CD4-positive, alpha-beta T cell treated with Interleukin-2 at 100 ng/mL for 4 hours (primary cell): ENCODE data around the gene KCP.

ENCODE experiments used
- DNase-seq: peaks from one replicate; pipeline ENCODE4 v3.0.0-alpha.2; 2020; ENCODE audit warnings: low spot score

The KCP gene

DNA sequence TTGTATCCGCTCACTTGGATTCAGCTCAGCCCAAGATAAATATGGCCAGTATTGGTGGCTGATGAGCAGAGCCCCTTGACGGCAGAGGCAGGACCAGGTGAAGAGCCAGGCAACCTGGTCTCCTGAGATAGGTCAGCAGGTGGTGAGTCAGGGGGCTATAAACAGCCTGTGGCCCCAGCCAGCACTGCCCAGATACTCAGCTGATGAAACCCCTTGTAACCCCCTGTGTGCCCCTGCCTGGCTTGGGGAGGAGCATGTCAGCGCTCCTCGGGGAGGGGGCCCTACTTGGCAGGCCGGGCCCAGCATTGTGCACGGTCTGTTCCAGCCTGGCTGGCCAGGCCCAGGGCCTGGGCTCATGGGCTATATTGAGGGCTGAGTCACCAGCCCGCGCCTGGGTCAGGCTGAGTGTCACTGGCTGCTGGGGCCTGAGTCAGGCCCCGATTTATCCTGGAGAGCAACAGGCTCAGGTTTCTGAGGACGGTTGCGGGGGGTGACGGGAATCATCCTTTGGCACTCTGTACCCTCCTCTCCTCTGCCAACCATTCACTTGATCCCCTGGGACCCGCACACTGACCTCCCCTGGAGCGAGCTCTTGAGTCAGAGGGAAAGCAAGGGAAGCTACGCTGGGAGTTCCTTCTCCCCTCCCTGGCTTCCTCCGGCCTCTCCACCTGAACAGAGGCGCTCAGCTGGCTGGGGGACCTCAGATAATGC is 83.1 kb downstream of the KCP start:
- no peak for DNase-seq

DNA sequence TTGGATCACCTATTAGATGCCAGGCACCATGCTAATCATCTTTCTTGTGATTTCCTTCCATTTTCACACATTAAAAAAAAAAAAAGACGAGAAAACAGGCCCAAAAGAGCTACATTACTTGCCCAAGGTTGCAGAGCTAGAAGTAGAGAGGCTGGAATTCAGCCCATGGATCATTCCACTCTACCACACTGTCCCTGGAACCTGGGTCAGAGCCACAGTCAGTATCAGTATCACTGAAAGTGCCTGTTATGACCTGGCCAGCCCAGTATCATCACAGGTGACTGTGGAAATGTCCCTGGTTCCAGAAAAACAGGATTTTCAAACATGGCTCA is 83.6 kb downstream of the KCP start:
- no peak for DNase-seq
